ENCODE measurements around the gene TBX21.

The TBX21 gene

DNA sequence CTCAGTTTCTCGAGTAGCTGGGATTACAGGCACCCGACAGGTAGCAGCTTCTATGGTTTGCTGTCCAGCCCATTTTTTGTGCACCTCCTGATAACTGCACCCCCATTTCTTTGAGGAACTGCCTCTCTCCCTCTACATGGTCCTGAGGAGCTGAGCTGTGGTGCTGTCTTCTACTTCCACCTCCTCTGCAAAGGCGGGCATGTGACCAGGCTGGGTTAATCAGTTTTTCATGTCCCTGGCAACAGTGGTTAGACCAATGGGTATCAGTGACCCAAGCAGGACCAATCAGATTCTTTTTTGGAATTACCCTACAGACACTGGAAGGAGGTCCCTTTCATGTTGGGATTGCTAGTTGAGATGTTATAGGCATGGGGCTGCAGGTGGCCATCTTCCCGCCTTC, 41.3 kb downstream of the TBX21 start:
- H3K79me1 ChIP-seq (ENCODE audit: low read length) = no peaks in the 10 kb centered on the region

GRCh38 chr17:47774987-47775580, 42.0 kb downstream of the TBX21 start:
- Histone ChIP-seq H3K4me1 (ENCODE audit: control insufficient read depth in 1 of 2, insufficient read depth in 2 of 2, low read length in 2 of 2) (no peaks in the 10 kb centered on the region), H3K9me3 (ENCODE audit: insufficient read depth, low read depth, low read length) (peaks cover 1% of the 10 kb centered on the region), H3K14ac (ENCODE audit: low read length) (no peak overlapping the region), H3K27ac (ENCODE audit: low read depth, low read length) (no peak overlapping the region), H4K12ac (ENCODE audit: low read depth, low read length) (no peak overlapping the region), H3K4me3 (ENCODE audit: low read depth, low read length) (no peak overlapping the region), H2BK5ac (ENCODE audit: low read depth, low read length, poor library complexity) (no peak overlapping the region), H4K8ac (ENCODE audit: low read depth, low read length) (no peak overlapping the region), H3K9ac (ENCODE audit: low read length) (no peak overlapping the region), H4K91ac (ENCODE audit: low read depth, low read length) (no peak overlapping the region), H3K79me1 (ENCODE audit: low read length) (no peaks in the 10 kb centered on the region), H2AK5ac (ENCODE audit: low read length) (no peak overlapping the region), H3K4me2 (ENCODE audit: low read length) (no peak overlapping the region), H2BK120ac (ENCODE audit: insufficient read depth, low read length, poor library complexity) (no peak overlapping the region), H3K4ac (ENCODE audit: low read depth, low read length) (no peak overlapping the region), H3K27me3 (ENCODE audit: insufficient read depth, low read length) (no peaks in the 10 kb centered on the region), H2AFZ (ENCODE audit: insufficient read depth, low read length, poor library complexity) (no peak overlapping the region), H2BK12ac (ENCODE audit: low read length) (no peak overlapping the region), H3K18ac (ENCODE audit: low read length) (no peak overlapping the region), H3K79me2 (ENCODE audit: control insufficient read depth, insufficient read depth, low read length, poor library complexity) (no peaks in the 10 kb centered on the region), H3K36me3 (ENCODE audit: control insufficient read depth in 1 of 2, insufficient read depth in 2 of 2, low read length in 2 of 2) (no peaks in the 10 kb centered on the region), H3K23ac (ENCODE audit: low read length) (no peak overlapping the region)
- no peak for DNase-seq
- WGBS (ENCODE audit: extremely low coverage, insufficient coverage, insufficient read length) = no CpG with 5 or more reads among the region's 1 CpG

More for the DNA sequence above, 41.3 kb downstream of the TBX21 start:
- Histone ChIP-seq H2BK5ac (ENCODE audit: low read depth, low read length, poor library complexity) (no peak overlapping the region), H4K91ac (ENCODE audit: low read depth, low read length) (no peak overlapping the region), H3K79me2 (ENCODE audit: control insufficient read depth, insufficient read depth, low read length, poor library complexity) (no peaks in the 10 kb centered on the region), H2AK5ac (ENCODE audit: low read length) (no peak overlapping the region), H2AFZ (ENCODE audit: insufficient read depth, low read length, poor library complexity) (no peak overlapping the region), H3K18ac (ENCODE audit: low read length) (no peak overlapping the region), H3K27ac (ENCODE audit: low read depth, low read length) (no peak overlapping the region), H3K4me3 (ENCODE audit: low read depth, low read length) (no peak overlapping the region), H3K4ac (ENCODE audit: low read depth, low read length) (no peak overlapping the region), H3K9ac (ENCODE audit: low read length) (no peak overlapping the region), H2BK12ac (ENCODE audit: low read length) (no peak overlapping the region), H4K8ac (ENCODE audit: low read depth, low read length) (no peak overlapping the region), H3K36me3 (ENCODE audit: control insufficient read depth in 1 of 2, insufficient read depth in 2 of 2, low read length in 2 of 2) (no peaks in the 10 kb centered on the region), H2BK120ac (ENCODE audit: insufficient read depth, low read length, poor library complexity) (no peak overlapping the region), H3K9me3 (ENCODE audit: insufficient read depth, low read depth, low read length) (peaks cover 1% of the 10 kb centered on the region), H3K27me3 (ENCODE audit: insufficient read depth, low read length) (no peaks in the 10 kb centered on the region), H3K23ac (ENCODE audit: low read length) (no peak overlapping the region), H4K12ac (ENCODE audit: low read depth, low read length) (no peak overlapping the region), H3K4me1 (ENCODE audit: control insufficient read depth in 1 of 2, insufficient read depth in 2 of 2, low read length in 2 of 2) (no peaks in the 10 kb centered on the region), H3K14ac (ENCODE audit: low read length) (no peak overlapping the region), H3K4me2 (ENCODE audit: low read length) (no peak overlapping the region)
- DNase-seq = no peak
- WGBS (ENCODE audit: extremely low coverage, insufficient coverage, insufficient read length) = no CpG with 5 or more reads among the region's 4 CpGs

DNA sequence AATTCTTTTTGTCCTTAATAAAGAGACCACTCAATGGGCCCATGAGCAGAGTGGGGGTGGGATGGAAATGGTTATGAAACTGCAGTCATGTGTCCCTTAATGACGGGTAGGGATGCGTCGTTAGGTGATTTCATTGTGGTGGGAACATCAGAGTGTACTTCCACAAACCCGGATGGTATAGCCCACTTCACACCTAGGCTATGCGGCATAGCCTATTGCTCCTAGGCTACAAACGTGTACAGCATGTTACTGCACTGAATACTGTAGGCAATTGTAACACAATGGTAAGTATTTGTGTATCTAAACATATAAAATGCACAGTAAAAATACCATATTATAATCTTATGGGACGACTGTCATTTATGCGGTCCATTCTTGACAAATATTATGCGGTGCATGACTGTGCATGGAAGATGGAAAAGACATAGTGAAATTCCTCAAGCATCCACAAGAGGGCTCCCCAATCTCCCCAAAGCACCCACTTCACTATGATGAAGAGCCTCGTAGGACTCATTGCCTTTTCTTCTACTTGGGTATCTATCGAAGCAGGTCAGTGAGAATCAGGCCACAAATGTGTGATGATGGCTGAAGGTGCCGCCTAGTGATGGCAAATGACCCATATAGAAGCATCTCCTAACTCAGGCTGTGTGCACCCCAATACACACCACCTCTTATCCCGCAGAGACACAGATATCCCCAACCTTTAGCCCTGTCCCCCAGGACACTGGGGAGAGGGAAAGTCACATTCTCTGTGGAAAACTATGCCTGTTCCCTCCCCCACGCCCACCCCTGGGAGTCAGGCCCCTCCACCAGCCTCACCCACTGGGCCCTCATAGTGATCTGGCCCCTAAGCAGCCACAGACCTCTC, 43.5 kb downstream of the TBX21 start:
- Histone ChIP-seq H4K91ac (ENCODE audit: low read depth, low read length) (no peak overlapping the region), H4K12ac (ENCODE audit: low read depth, low read length) (no peak overlapping the region), H3K4ac (ENCODE audit: low read depth, low read length) (no peak overlapping the region), H3K9ac (ENCODE audit: low read length) (no peak overlapping the region), H2AK5ac (ENCODE audit: low read length) (no peak overlapping the region), H3K27me3 (ENCODE audit: insufficient read depth, low read length) (no peaks in the 10 kb centered on the region), H2BK12ac (ENCODE audit: low read length) (no peak overlapping the region), H3K79me2 (ENCODE audit: control insufficient read depth, insufficient read depth, low read length, poor library complexity) (no peaks in the 10 kb centered on the region), H3K4me3 (ENCODE audit: low read depth, low read length) (no peak overlapping the region), H3K79me1 (ENCODE audit: low read length) (no peaks in the 10 kb centered on the region), H3K23ac (ENCODE audit: low read length) (no peak overlapping the region), H3K4me2 (ENCODE audit: low read length) (no peak overlapping the region), H3K9me3 (ENCODE audit: insufficient read depth, low read depth, low read length) (peaks cover 1% of the 10 kb centered on the region), H3K14ac (ENCODE audit: low read length) (no peak overlapping the region), H4K8ac (ENCODE audit: low read depth, low read length) (no peak overlapping the region), H2BK120ac (ENCODE audit: insufficient read depth, low read length, poor library complexity) (no peak overlapping the region), H2BK5ac (ENCODE audit: low read depth, low read length, poor library complexity) (no peak overlapping the region), H3K4me1 (ENCODE audit: control insufficient read depth in 1 of 2, insufficient read depth in 2 of 2, low read length in 2 of 2) (no peaks in the 10 kb centered on the region), H3K18ac (ENCODE audit: low read length) (no peak overlapping the region), H3K27ac (ENCODE audit: low read depth, low read length) (no peak overlapping the region), H3K36me3 (ENCODE audit: control insufficient read depth in 1 of 2, insufficient read depth in 2 of 2, low read length in 2 of 2) (no peaks in the 10 kb centered on the region), H2AFZ (ENCODE audit: insufficient read depth, low read length, poor library complexity) (no peak overlapping the region)
- DNase-seq = peak; percentile 16 to 68
- no CpG with 5 or more reads among the region's 14 CpGs for WGBS (ENCODE audit: extremely low coverage, insufficient coverage, insufficient read length)

- Histone ChIP-seq H3K79me1 (ENCODE audit: low read length) (no peaks in the 10 kb centered on the region), H3K4me3 (ENCODE audit: low read depth, low read length) (no peak overlapping the region), H2AFZ (ENCODE audit: insufficient read depth, low read length, poor library complexity) (no peak overlapping the region), H2AK5ac (ENCODE audit: low read length) (no peak overlapping the region), H2BK12ac (ENCODE audit: low read length) (no peak overlapping the region), H2BK120ac (ENCODE audit: insufficient read depth, low read length, poor library complexity) (no peak overlapping the region), H4K12ac (ENCODE audit: low read depth, low read length) (no peak overlapping the region), H3K9me3 (ENCODE audit: insufficient read depth, low read depth, low read length) (no peaks in the 10 kb centered on the region), H3K9ac (ENCODE audit: low read length) (no peak overlapping the region), H3K27ac (ENCODE audit: low read depth, low read length) (no peak overlapping the region), H4K91ac (ENCODE audit: low read depth, low read length) (no peak overlapping the region), H3K14ac (ENCODE audit: low read length) (no peak overlapping the region), H3K23ac (ENCODE audit: low read length) (no peak overlapping the region), H2BK5ac (ENCODE audit: low read depth, low read length, poor library complexity) (no peak overlapping the region), H3K36me3 (ENCODE audit: control insufficient read depth in 1 of 2, insufficient read depth in 2 of 2, low read length in 2 of 2) (no peaks in the 10 kb centered on the region), H3K79me2 (ENCODE audit: control insufficient read depth, insufficient read depth, low read length, poor library complexity) (no peaks in the 10 kb centered on the region), H3K4me2 (ENCODE audit: low read length) (no peak overlapping the region), H3K4ac (ENCODE audit: low read depth, low read length) (no peak overlapping the region), H3K18ac (ENCODE audit: low read length) (no peak overlapping the region), H3K4me1 (ENCODE audit: control insufficient read depth in 1 of 2, insufficient read depth in 2 of 2, low read length in 2 of 2) (no peaks in the 10 kb centered on the region), H4K8ac (ENCODE audit: low read depth, low read length) (no peak overlapping the region), H3K27me3 (ENCODE audit: insufficient read depth, low read length) (peaks cover 5% of the 10 kb centered on the region)
- DNase-seq = no peak
- WGBS (ENCODE audit: extremely low coverage, insufficient coverage, insufficient read length) = no CpG with 5 or more reads among the region's 45 CpGs
Measured at GRCh38 chr17:47778184-47778635, 45.2 kb downstream of the TBX21 start.

Data from trophoblast cell (in vitro differentiated cells and primary cell).